CD4-positive, alpha-beta T cell treated with Interleukin-6 for 4 hours (primary cell): Measurements from ENCODE around the gene MBD3L5.
"Not testable (repeated sequence)": the region's sequence is repeated elsewhere in the genome, so short reads cannot be mapped to it uniquely, and the experiment has no call there.

ENCODE experiments used
- DNase-seq: peaks from one replicate; pipeline ENCODE4 v3.0.0-alpha.2; 2020; ENCODE audit warnings: mixed read lengths

Gene MBD3L5

DNA sequence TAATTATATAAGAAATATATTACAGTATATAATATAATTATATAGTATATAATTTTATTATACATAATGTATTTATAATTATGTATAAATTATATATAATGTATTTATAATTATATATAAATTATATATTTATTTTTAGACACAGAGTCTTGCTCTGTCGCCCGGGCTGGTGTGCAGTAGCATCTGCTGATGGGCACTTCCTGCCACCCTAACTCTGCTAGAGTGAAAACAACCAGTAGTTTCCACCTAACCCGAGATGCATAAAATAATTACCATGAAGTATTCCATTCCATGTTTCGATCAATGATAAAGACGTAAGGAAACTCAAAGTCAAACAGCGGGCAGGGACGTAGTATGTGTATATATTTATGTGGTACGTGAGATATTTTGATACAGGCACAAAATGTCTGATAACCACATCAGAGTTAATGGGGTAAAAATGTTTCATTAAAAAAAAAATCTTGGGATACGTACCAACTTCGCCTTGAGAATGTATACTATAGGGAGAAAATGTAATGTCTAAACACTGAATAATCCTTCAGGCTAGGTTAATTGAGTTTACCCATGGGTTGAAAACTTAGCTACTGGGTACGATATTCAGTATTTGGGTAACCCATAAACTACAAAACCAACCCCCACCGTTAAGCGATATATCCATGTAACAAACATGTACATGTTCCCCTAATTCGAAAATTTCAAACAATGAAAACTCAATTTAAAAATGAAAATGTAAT lies 24.4 kb downstream of the MBD3L5 start:
- DNase-seq, result not testable (repeated sequence)

DNA sequence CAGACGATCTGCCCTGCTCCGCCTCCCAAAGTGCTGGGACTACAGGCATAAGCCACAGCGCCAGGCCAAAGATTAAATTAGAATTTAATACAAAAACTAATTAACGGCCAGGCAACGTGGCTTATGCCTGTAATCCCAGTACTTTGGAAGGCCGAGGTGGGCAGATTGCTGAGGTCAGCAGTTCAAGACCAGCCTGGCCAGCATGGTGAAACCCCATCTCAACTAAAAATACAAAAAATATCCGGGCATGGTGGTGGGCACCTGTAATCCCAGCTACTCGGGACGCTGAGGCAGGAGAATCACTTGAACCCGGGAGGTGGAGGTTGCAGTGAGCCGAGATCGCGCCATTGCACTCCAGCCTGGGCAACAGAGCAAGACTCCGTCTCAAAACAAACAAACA lies 25.3 kb downstream of the MBD3L5 start:
- not testable (repeated sequence) for DNase-seq

DNA sequence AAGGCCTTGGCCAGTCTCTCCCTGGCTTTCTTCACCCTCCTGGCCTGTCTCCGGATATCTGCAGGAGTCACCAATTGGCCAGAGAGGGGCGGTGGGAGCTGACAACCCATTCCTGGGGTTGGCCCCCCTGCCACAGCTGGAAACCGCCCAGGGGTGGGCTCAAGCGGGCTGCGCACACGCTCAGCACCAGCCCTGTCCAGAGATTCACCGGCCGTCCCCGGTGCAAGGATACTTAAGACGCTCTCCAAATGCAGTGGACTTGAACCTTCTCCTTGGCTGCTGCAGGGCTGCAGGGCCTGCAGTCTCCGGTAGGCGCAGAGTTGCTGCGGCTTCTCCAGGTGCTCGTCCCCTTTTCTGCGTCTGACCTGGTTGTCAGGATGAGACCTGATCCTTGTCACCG lies 26.0 kb downstream of the MBD3L5 start:
- not testable (repeated sequence) for DNase-seq

DNA sequence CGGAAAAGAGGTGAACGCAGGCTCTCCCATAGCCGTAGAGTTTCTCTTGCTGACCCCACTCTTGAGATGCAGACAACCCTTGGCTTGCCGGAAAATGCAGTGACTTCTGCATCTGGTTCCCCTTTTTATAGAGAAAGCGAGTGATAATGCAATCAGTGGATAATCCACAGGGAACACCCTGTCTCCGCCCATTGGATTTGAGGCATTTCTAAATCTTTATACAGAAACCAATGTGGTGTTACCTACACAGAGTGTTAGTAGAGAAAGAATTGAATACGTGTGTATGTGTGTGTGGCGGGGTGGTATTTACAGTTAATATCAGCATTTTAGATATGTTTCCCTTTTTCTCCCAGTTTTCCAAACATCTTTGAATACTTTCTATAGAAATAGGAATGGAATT lies 28.2 kb downstream of the MBD3L5 start, which contains the start of gene MBD3L3:
MBD3L3 (minus strand) TSS at position 101 of the 400 bp plus-strand sequence; CDS start at position 30, 71 bp downstream.
- DNase-seq, result not testable (repeated sequence)

DNA sequence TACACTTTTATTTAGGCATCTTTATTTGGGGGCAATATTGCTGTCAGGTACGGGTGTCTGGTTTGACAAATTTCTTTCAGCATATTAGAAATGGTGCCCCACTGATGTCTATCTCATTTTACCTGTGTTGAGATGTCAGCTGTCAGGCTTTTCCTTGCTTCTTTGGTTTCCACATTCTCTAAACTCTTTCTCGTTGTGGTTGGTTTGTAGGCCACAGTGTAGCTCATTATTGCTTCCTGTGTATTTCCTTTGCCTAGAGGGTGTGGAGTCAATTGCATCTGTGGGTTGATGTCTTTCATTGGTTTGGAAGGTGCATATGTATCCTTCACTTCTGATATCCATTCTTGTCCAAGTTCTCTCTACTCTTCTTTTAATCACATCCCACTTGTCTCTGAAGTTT lies 29.6 kb downstream of the MBD3L5 start:
- not testable (repeated sequence) for DNase-seq

DNA sequence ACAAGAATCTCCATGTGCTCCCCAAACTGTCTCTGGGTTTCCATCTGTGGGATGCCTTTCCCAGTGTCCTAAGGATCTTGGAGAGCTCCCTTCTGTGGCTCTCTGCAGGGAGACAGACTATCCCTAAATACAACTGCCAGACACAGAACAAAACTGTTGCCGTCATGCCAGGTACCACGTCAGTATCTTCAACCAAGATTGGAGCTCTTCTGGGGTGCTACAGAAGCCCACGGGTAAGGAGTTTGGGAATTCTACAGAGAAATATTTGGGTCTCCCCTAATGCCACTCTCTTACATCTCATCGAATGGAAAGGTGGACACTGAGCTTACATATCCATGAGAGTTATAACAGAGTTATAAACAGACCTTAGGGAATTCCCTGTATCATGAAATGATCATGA lies 33.0 kb downstream of the MBD3L5 start:
- DNase-seq, result no peak

DNA sequence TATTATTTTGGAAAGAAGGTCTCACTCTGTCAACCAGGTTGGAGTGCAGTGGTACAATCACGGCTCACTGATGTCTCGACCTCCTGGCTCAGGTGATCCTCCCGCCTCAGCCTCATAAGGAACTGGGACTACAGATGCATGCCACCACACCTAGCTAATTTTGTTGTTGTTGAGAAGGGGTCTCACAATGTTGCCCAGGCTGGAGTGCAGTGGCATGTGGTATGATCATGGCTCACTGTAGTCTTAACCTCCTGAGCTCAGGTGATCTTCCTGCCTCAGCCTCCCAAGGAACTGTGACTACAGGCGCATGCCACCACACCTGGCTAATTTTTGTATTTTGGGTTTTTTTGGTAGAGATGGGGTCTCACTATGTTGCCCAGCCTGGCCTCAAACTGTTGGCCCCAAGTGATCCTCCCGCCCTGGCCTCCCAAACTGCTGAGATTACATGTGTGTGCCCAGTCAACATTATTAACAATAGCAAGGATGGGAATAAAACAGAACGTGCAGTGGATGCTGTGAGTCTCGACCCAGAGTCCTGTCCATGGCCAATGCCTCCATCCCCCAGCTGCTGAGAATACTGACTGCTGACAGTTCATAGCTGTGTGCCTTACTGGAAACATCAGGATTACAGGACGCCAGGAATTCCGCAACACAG lies 33.5 kb downstream of the MBD3L5 start:
- DNase-seq, result no peak

DNA sequence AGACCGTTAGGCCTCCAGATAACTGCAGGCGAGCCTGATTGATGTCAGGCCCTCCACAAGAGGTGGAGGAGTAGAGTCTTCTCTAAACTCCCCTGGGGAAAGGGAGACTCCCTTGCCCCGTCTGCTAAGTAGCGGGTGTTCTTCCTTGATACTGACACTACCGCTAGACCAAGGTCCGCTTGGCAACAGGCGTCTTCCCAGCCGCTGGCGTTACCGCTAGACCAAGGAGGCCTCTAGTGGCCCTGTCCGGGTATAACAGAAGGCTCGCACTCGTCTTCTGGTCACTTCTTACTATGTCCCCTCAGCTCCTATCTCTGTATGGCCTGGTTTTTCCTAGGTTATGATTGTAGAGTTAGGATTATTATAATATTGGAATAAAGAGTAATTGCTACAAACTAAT lies 36.7 kb downstream of the MBD3L5 start:
- not testable (repeated sequence) for DNase-seq

DNA sequence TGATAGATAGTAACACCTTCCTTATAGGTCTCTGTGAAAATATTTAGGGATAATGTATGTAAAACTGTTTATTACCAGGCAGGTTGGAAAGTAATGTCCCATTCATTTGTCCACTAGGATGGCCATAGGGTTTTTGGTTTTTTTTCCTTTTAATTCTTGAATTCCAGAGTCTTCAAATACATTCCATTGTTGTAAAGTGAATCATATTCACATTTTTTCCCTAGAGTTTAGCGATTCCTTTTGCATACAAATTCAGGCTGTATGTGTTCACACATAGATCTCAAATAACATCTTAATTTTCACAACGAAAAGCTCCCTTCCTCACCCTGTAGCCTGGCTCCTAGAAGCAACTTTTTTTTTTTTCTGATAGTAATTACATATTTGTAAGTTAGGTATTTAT lies 37.3 kb downstream of the MBD3L5 start:
- no peak for DNase-seq

DNA sequence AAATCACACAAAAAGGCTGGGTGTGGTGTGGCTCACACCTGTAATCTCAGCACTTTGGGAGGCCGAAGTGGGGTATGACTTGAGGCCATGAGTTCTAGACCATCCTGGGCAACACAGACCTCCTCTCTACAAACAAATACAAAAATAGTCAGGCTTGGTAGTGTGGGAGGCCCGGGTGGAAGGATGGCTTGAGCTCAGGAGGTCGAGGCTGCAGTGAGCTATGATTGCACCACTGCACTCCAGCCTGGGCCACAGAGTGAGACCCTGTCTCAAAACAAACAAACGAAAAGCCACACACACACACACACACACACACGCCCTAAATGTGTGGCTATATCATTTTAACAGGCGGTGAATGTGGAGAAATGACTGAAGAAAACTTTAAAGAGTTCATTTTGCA lies 38.2 kb downstream of the MBD3L5 start:
- no peak for DNase-seq

DNA sequence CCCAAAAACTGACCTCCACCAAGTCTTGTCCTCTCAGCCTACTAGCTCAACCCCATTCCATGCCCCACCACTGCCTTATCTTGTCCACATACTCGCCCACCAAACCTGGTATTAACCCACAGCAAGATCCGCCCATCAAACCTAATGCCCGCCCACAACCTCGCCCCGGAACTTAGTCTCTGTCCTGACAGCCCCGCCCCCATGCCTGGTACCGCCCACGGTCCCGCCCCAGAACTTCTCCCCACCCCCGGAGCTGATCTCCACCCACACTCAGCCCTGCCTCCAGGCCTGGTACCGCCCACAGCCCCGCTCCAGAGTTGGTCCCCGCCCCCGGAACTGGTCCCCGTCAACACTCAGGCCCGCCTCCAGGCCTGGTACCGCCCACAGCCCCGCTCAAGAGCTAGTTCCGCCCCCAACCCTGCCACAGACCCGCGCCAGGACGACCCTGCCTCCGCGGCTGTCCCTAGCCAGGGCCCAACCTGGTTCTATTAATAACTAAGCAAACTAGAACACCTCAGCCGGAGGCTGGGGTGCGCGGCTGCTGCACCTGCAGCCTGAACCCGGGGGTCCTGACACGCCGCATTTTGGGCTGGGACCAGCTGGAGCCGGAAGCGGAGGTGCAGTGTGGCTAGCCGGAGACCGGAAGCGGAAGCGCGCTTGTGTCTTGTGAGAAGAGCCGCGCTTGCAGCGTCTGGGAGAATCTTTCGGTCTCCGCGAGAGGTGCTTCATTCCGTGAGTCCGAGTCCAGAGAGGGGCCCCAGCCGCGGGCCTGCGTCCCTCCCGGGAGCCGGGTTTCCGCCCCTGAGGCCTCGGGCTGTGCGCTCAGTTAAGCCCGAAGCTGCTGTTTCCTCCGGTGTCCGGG lies 38.9 kb downstream of the MBD3L5 start, which contains the start of gene ZNF557:
ZNF557 (plus strand) TSS at position 662 of the 862 bp plus-strand sequence. CDS start 5,372 bp downstream, outside the sequence.
- peak; percentile 100 for DNase-seq

DNA sequence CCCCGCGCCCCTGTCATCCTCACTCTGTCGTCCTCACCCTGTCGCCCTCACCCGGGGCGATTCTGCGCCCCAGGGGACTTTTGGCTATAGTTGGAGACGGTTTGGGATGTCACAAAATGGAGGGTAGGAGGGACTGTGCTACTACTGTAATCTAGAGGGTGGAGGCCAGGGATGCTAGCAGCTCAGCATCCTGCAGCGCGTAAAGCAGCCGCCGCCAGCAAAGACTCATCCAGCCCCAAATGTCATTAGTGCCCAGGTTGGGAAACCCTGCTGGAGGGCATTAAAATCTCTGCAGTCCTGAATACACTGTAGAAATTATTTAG lies 39.5 kb downstream of the MBD3L5 start:
- no peak for DNase-seq

DNA sequence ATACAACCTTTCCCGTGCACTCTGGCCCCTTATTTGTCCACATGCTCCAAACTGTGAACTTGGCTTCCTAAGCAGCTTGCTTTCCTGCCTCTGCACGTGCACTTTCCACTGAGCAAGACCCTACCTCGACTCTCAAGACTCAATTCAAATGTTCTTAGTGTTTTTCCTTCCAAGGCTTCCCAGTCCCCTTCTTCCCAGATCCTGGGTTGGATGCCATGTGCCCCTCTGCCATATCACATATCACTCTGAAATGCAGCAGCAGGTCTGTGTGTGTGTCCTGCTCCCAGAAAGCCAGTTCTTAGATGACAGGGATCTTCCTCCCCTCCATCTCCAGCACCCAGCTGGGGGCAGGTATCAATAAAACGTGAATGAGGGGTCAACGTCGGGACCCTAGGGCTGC lies 42.2 kb downstream of the MBD3L5 start:
- no peak for DNase-seq

DNA sequence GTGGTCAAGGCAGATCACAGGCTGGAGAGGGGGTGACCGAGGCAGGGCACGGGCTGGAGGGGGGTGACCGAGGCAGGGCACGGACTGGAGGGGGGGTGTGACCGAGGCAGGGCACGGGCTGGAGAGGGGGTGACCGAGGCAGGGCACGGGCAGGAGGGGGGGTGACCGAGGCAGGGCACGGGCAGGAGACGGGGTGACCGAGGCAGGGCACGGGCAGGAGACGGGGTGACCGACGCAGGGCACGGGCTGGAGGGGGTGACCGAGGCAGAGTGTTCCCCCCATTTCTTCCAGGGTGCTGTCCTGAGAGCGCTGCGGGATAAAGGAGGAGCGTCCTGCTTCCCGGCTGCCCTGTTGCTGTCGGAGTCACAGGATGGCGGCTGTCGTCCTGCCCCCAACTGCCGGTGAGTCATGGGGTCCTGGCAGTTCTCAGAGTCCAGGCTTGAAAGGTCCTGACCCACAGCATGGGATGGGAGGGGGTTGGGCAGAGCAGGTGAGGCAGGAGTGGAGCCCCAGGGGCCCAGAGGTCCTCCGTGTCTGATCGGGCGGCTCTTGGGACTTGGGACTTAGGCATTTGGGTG lies 44.4 kb downstream of the MBD3L5 start:
- DNase-seq, result no peak

DNA sequence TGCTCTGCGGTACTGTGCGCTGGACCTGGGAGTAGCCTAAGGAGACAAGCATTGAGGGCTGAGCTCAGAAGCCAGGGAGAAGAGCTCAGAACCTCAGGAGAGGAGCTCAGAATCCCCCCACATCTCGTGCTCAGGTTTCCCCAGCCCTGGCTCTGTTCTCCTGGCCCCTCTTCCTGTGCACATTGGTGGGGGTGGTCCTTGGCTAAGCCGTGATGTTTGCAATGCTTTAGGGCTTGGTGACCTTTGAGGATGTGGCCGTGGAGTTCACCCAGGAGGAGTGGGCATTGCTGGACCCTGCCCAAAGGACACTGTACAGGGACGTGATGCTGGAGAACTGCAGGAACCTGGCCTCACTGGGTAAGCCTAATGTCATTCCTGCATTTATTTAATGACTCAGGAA lies 45.8 kb downstream of the MBD3L5 start:
- no peak for DNase-seq

DNA sequence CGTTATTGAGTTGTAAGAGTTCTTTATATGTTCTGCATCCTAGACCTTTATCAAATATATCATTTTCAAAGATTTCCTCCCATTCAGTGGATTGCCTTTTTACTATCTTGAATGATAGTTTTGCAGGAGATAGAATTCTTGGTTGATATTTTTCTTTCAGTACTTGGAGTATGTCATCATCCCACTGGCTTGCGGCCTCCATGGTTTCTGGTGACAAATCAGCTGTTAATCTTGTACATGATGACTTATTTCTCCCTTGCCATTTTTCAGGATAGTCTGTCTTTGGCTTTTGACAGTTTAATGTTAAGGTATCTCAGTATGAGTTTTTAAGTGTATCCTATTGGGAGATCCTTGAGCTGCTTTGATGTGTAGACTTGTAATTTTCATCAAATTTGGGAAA lies 47.6 kb downstream of the MBD3L5 start:
- no peak for DNase-seq
